SU-DHL-6 (cell line): ENCODE data around the gene CACNA2D4.

Experiments used
- EZH2phosphoT487 ChIP-seq: fragments of 200-600 bp; sonication (generic), shearing (Covaris generic); conservative IDR thresholded peaks from 2 replicates; pipeline ENCODE4 v1.6.1; 2018; ENCODE audit warnings: mild to moderate bottlenecking, antibody characterized with exemption, low read length, moderate library complexity, mixed read lengths
- TF ChIP-seq, protein P1 (sequence below): fragments of 200-600 bp; sonication (generic); IDR thresholded peaks from one replicate; pipeline ENCODE4 v1.5.1; 2017; ENCODE audit warnings: antibody characterized with exemption, mild to moderate bottlenecking, low read length, moderate library complexity; ENCODE audit not compliant: insufficient read depth, poor library complexity, severe bottlenecking

DNA sequence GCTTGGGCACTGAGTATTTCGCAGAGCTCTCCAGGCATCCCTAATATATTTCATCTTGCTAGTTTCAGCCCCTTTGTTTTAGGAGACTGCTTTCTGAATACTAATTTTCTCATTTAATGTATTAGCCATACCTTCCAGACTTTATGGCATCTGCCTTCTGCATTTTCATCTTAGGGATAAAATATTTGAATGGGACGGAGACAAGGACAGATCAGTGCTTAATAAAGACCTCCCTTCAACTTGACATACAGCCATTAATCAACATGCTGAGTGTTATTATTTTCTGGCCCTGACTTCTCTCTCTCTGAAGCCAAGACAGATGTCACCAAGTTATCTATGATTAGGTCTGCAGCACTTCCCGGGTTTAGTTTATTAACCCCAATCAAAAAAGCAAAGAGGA is 42.4 kb downstream of the CACNA2D4 start:
- TF ChIP-seq, protein P1, sequence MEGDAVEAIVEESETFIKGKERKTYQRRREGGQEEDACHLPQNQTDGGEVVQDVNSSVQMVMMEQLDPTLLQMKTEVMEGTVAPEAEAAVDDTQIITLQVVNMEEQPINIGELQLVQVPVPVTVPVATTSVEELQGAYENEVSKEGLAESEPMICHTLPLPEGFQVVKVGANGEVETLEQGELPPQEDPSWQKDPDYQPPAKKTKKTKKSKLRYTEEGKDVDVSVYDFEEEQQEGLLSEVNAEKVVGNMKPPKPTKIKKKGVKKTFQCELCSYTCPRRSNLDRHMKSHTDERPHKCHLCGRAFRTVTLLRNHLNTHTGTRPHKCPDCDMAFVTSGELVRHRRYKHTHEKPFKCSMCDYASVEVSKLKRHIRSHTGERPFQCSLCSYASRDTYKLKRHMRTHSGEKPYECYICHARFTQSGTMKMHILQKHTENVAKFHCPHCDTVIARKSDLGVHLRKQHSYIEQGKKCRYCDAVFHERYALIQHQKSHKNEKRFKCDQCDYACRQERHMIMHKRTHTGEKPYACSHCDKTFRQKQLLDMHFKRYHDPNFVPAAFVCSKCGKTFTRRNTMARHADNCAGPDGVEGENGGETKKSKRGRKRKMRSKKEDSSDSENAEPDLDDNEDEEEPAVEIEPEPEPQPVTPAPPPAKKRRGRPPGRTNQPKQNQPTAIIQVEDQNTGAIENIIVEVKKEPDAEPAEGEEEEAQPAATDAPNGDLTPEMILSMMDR = no peak
- TF ChIP-seq EZH2phosphoT487 = no peak
